PC-9 (cell line): ENCODE measurements around the gene HBG1. TPM values are rescaled to one million over a fixed set of nuclear protein-coding genes. Genes with fewer than 3 reads are reported as not detected.
A peak's percentile ranks its signal among the peaks of the same experiment; 100 is the strongest.

ENCODE experiments used
- BruUV-seq: library from RNA; stranded (reverse); fragments of 400-500 nt; replicated peaks from 2 replicates; lab custom pipeline; 2021; lab: Mats Ljungman, UMichigan
- CTCF ChIA-PET: fragments of 300-600 bp; sonication (Branson Sonifier 250); formaldehyde crosslinking; loops from one replicate; lab custom pipeline; 2022; ENCODE audit warnings: antibody characterized with exemption; lab: Charles Lee
- POLR2A ChIA-PET: fragments of 300-600 bp; sonication (Branson Sonifier 250); formaldehyde crosslinking; loops from one replicate; lab custom pipeline; 2022; ENCODE audit warnings: antibody characterized with exemption; ENCODE audit not compliant: unreplicated experiment; lab: Charles Lee
- DNase-seq, 2 experiments: peaks; one replicate each; pipeline versions ENCODE4 v3.0.0 to v3.0.0-alpha.2; 2015 to 2022; ENCODE audit warnings: mixed read lengths in 1 of 2
- H2AFZ ChIP-seq: fragments of 200-600 bp; sonication (generic); 2 replicates; pipeline ENCODE4 v1.8.1; 2017; ENCODE audit warnings: antibody characterized with exemption
- H3F3A ChIP-seq: fragments of 200-600 bp; sonication (generic); 2 replicates; pipeline ENCODE4 v1.8.1; 2017; ENCODE audit warnings: antibody characterized with exemption, mild to moderate bottlenecking, low read depth; ENCODE audit not compliant: insufficient read depth
- H3K27ac ChIP-seq: fragments of 200-600 bp; sonication (generic); 2 replicates; pipeline ENCODE4 v1.6.1; 2016; ENCODE audit warnings: mixed run types
- H3K27me3 ChIP-seq: fragments of 200-600 bp; sonication (generic); 2 replicates; pipeline ENCODE4 v1.6.1; 2016; ENCODE audit warnings: low read depth, mixed run types; ENCODE audit not compliant: insufficient read depth
- H3K36me3 ChIP-seq: fragments of 200-600 bp; sonication (generic); 2 replicates; pipeline ENCODE4 v1.6.1; 2016; ENCODE audit warnings: low read depth, mixed run types
- H3K4me1 ChIP-seq: fragments of 200-600 bp; sonication (generic); replicated peaks from 2 replicates; pipeline ENCODE4 v1.6.1; 2016; ENCODE audit warnings: mixed run types; ENCODE audit not compliant: insufficient read depth
- H3K4me2 ChIP-seq: fragments of 200-600 bp; sonication (generic); 2 replicates; pipeline ENCODE4 v1.6.1; 2017; ENCODE audit warnings: mixed run types
- H3K4me3 ChIP-seq: fragments of 200-600 bp; sonication (generic); 2 replicates; pipeline ENCODE4 v1.6.1; 2016; ENCODE audit warnings: mixed run types
- H3K79me2 ChIP-seq: fragments of 200-600 bp; sonication (generic); 2 replicates; pipeline ENCODE4 v1.6.1; 2017; ENCODE audit warnings: low read depth, mixed run types
- H3K9me2 ChIP-seq: fragments of 200-600 bp; sonication (generic); 2 replicates; pipeline ENCODE4 v1.8.1; 2017; ENCODE audit warnings: mild to moderate bottlenecking; ENCODE audit not compliant: insufficient read depth
- H3K9me3 ChIP-seq: fragments of 200-600 bp; sonication (generic); 2 replicates; pipeline ENCODE4 v1.8.1; 2016; ENCODE audit warnings: low read depth; ENCODE audit not compliant: insufficient read depth
- H4K20me1 ChIP-seq: fragments of 200-600 bp; sonication (generic); 2 replicates; pipeline ENCODE4 v1.8.1; 2017; ENCODE audit not compliant: insufficient read depth
- CTCF ChIP-seq: fragments of 200-600 bp; sonication (generic); conservative IDR thresholded peaks from 2 replicates; pipeline ENCODE4 v1.6.1; 2017; ENCODE audit warnings: mixed run types, antibody characterized with exemption, mild to moderate bottlenecking, moderate library complexity
- EZH2 ChIP-seq: fragments of 200-600 bp; sonication (generic); IDR thresholded peaks from 2 replicates; pipeline ENCODE4 v1.8.0; 2017; ENCODE audit warnings: antibody characterized with exemption, low read depth
- intact Hi-C: fragments of 100-400 bp; cut with micrococcal nuclease; formaldehyde crosslinking; loops from one replicate; pipeline ENCODE4 v1.10.0; 2022; ENCODE audit not compliant: unreplicated experiment
- total RNA-seq: library from RNA; stranded (reverse); gene quantifications from 2 replicates; pipeline ENCODE4 v1.2.3, GENCODE V29; 2021

HBG1 gene
- total RNA-seq, 1 experiment from 2014 or later = not detected

- Histone ChIP-seq H3K4me2 (no peak overlapping the region), H3K36me3 (no peaks in the 10 kb centered on the region), H3K79me2 (no peaks in the 10 kb centered on the region), H3F3A (0 out of 2 replicates have a peak, but pooled peaks cover 3% of the 10 kb centered on the region), H3K4me3 (no peak overlapping the region), H3K27me3 (no peaks in the 10 kb centered on the region), H3K4me1 (peaks cover 7% of the 10 kb centered on the region), H4K20me1 (no peaks in the 10 kb centered on the region), H3K27ac (no peak overlapping the region), H3K9me3 (no peaks in the 10 kb centered on the region), H2AFZ (no peak overlapping the region), H3K9me2 (no peaks in the 10 kb centered on the region)
- CTCF ChIA-PET = no interaction called here
- no peak for TF ChIP-seq EZH2
- no peak for TF ChIP-seq CTCF
- no peak for DNase-seq
- POLR2A ChIA-PET = no interaction called here
- BruUV-seq = no TSS peak
- intact Hi-C loops = no loop called here
Measured at GRCh38 chr11:5282628-5283027, 33.0 kb upstream of the HBG1 start.

- Histone ChIP-seq H3K9me3 (no peaks in the 10 kb centered on the region), H3K79me2 (no peaks in the 10 kb centered on the region), H3K36me3 (no peaks in the 10 kb centered on the region), H3K27ac (peak overlapping the region; percentile 56), H3K9me2 (no peaks in the 10 kb centered on the region), H3F3A (0 out of 2 replicates have a peak, but pooled peaks cover 3% of the 10 kb centered on the region), H3K27me3 (no peaks in the 10 kb centered on the region), H3K4me2 (no peak overlapping the region), H3K4me3 (no peak overlapping the region), H4K20me1 (no peaks in the 10 kb centered on the region), H2AFZ (no peak overlapping the region), H3K4me1 (peaks cover 7% of the 10 kb centered on the region)
- ChIA-PET CTCF (no interaction called here), POLR2A (no interaction called here)
- DNase-seq = no peak
- intact Hi-C loops = no loop called here
- BruUV-seq = no TSS peak
- TF ChIP-seq EZH2 = no peak
- no peak for TF ChIP-seq CTCF
Measured at GRCh38 chr11:5281596-5281995, 31.9 kb upstream of the HBG1 start.

- BruUV-seq = no TSS peak
- no peaks in the 10 kb centered on the region for H3K27me3 ChIP-seq
- TF ChIP-seq EZH2 = no peak
- TF ChIP-seq CTCF = no peak
- no peaks in the 10 kb centered on the region for H3K9me3 ChIP-seq
- H3K36me3 ChIP-seq = no peaks in the 10 kb centered on the region
- DNase-seq = peak; percentile 71 to 72
- H3K27ac ChIP-seq = peak overlapping the region; percentile 56
- peak overlapping the region; percentile 34; the same call in 1 of the 2 replicates for H3K4me2 ChIP-seq
- ChIA-PET POLR2A (no interaction called here), CTCF (no interaction called here)
- H3K4me1 ChIP-seq = peaks cover 7% of the 10 kb centered on the region
- no peak overlapping the region for H3K4me3 ChIP-seq
- no peak overlapping the region for H2AFZ ChIP-seq
- no peaks in the 10 kb centered on the region for H3K79me2 ChIP-seq
- 0 out of 2 replicates have a peak, but pooled peaks cover 3% of the 10 kb centered on the region for H3F3A ChIP-seq
- intact Hi-C loops = no loop called here
- H4K20me1 ChIP-seq = no peaks in the 10 kb centered on the region
- no peaks in the 10 kb centered on the region for H3K9me2 ChIP-seq
Measured at GRCh38 chr11:5280582-5281102, 31.0 kb upstream of the HBG1 start.
